Peyer's patch (tissue), 4 donors: ENCODE measurements around the gene SPACDR. TPM values are rescaled to one million over a fixed set of nuclear protein-coding genes. Genes with fewer than 3 reads are reported as not detected.

ENCODE experiments used
- DNase-seq, 3 donors: peaks; one replicate each; pipeline ENCODE4 v3.0.0-alpha.2; 2017 to 2019
- H3K27ac ChIP-seq, 4 donors: fragments of 200-600 bp; sonication (generic); one replicate each; pipeline ENCODE4 v1.5.1; 2016 to 2019
- H3K27me3 ChIP-seq, 2 donors: fragments of 200-600 bp; sonication (generic); one replicate each; pipeline ENCODE4 v1.5.1; 2019
- H3K36me3 ChIP-seq, 3 donors: fragments of 200-600 bp; sonication (generic); one replicate each; pipeline ENCODE4 v1.5.1; 2016 to 2019
- H3K4me1 ChIP-seq, 4 donors: fragments of 200-600 bp; sonication (generic); one replicate each; pipeline ENCODE4 v1.5.1; 2016 to 2019
- H3K4me3 ChIP-seq, 4 donors: fragments of 200-600 bp; sonication (generic); 1 replicate in 3 of 4; 2 replicates in 1 of 4; pipeline ENCODE4 v1.5.1; 2016 to 2019; ENCODE audit warnings: mild to moderate bottlenecking in 1 of 4
- H3K9me3 ChIP-seq, 4 donors: fragments of 200-600 bp; sonication (generic); one replicate each; pipeline ENCODE4 v1.5.1; 2016 to 2019; ENCODE audit warnings: mild to moderate bottlenecking in 1 of 4
- CTCF ChIP-seq, 6 experiments: fragments of 450-650 bp in 4 of 6; fragments of 200-600 bp in 2 of 6; sonication (generic) in 1 of 6; IDR thresholded peaks; one replicate each; pipeline ENCODE4 v1.5.1; 2017 to 2019; ENCODE audit warnings: antibody characterized with exemption in 6 of 6, mild to moderate bottlenecking in 3 of 6, moderate library complexity in 1 of 6
- POLR2A ChIP-seq, 2 donors: fragments of 450-650 bp; IDR thresholded peaks; one replicate each; pipeline ENCODE4 v1.5.1; 2017; ENCODE audit warnings: antibody characterized with exemption in 2 of 2, mild to moderate bottlenecking in 2 of 2, moderate library complexity in 2 of 2
- total RNA-seq, 4 donors: library from RNA; depleted of rRNA; stranded (reverse); fragments of >200 nt; gene quantifications; one replicate each; pipeline ENCODE4 v1.1.0, GENCODE V29; 2016

Gene SPACDR
- total RNA-seq, 4 donors from 2014 or later: not detected

- no peaks in the 10 kb centered on the region for H3K36me3 ChIP-seq
- H3K9me3 ChIP-seq: no peaks in the 10 kb centered on the region
- TF ChIP-seq CTCF (IDR thresholded peaks at IDR 0.05) (no peak), POLR2A (IDR thresholded peaks at IDR 0.05) (no peak)
- H3K4me1 ChIP-seq: peaks cover 0 to 9% (median 6%) of the 10 kb centered on the region in 4 donors
- no peak for DNase-seq
- no peak overlapping the region for H3K27ac ChIP-seq
- H3K4me3 ChIP-seq: no peak overlapping the region
- no peaks in the 10 kb centered on the region for H3K27me3 ChIP-seq
These were observed 27.1 kb upstream of the SPACDR start for GRCh38 chr7:100491192-100491578.

GRCh38 chr7:100490483-100491191 is 26.6 kb upstream of the SPACDR start:
- Histone ChIP-seq H3K4me3 (no peak overlapping the region), H3K36me3 (no peaks in the 10 kb centered on the region), H3K27me3 (no peaks in the 10 kb centered on the region), H3K4me1 (peaks cover 0 to 9% (median 6%) of the 10 kb centered on the region in 4 donors), H3K27ac (no peak overlapping the region), H3K9me3 (no peaks in the 10 kb centered on the region)
- no peak for DNase-seq
- no peak for TF ChIP-seq CTCF (IDR thresholded peaks at IDR 0.05)
- no peak for TF ChIP-seq POLR2A (IDR thresholded peaks at IDR 0.05)

- TF ChIP-seq CTCF (IDR thresholded peaks at IDR 0.05) (no peak), POLR2A (IDR thresholded peaks at IDR 0.05) (no peak)
- Histone ChIP-seq H3K27ac (no peak overlapping the region), H3K4me3 (no peak overlapping the region), H3K9me3 (no peaks in the 10 kb centered on the region), H3K4me1 (peaks cover 0 to 9% (median 6%) of the 10 kb centered on the region in 4 donors), H3K27me3 (no peaks in the 10 kb centered on the region), H3K36me3 (no peaks in the 10 kb centered on the region)
- peak in 1 of 3 donors; percentile 49 for DNase-seq
These were observed 25.8 kb upstream of the SPACDR start for GRCh38 chr7:100489824-100490223.

GRCh38 chr7:100489121-100489520 is 25.1 kb upstream of the SPACDR start:
- no peak for DNase-seq
- no peaks in the 10 kb centered on the region for H3K27me3 ChIP-seq
- no peak overlapping the region for H3K27ac ChIP-seq
- no peaks in the 10 kb centered on the region for H3K36me3 ChIP-seq
- no peaks in the 10 kb centered on the region for H3K9me3 ChIP-seq
- H3K4me3 ChIP-seq: no peak overlapping the region
- H3K4me1 ChIP-seq: peaks cover 0 to 12% (median 6%) of the 10 kb centered on the region in 4 donors
- TF ChIP-seq POLR2A (IDR thresholded peaks at IDR 0.05): no peak
- TF ChIP-seq CTCF (IDR thresholded peaks at IDR 0.05): no peak

- Histone ChIP-seq H3K36me3 (no peaks in the 10 kb centered on the region), H3K27ac (no peak overlapping the region), H3K9me3 (no peaks in the 10 kb centered on the region), H3K27me3 (no peaks in the 10 kb centered on the region), H3K4me3 (no peak overlapping the region), H3K4me1 (peaks cover 0 to 12% (median 4%) of the 10 kb centered on the region in 4 donors)
- DNase-seq: no peak
- TF ChIP-seq POLR2A (IDR thresholded peaks at IDR 0.05): no peak
- TF ChIP-seq CTCF (IDR thresholded peaks at IDR 0.05): no peak
These were observed 24.5 kb upstream of the SPACDR start for GRCh38 chr7:100488333-100489095.
